SKM-1 treated with dmso at 0.1 percent for 144 hours (cell line): ENCODE data around the gene FBXO15.

Experiments used
- DNase-seq: peaks from one replicate; lab custom pipeline; 2025; ENCODE audit not compliant: unreplicated experiment; lab: John Stamatoyannopoulos, UW

Gene FBXO15

GRCh38 chr18:74153793-74154192 is 6.2 kb upstream of the FBXO15 start:
- DNase-seq = no peak

DNA sequence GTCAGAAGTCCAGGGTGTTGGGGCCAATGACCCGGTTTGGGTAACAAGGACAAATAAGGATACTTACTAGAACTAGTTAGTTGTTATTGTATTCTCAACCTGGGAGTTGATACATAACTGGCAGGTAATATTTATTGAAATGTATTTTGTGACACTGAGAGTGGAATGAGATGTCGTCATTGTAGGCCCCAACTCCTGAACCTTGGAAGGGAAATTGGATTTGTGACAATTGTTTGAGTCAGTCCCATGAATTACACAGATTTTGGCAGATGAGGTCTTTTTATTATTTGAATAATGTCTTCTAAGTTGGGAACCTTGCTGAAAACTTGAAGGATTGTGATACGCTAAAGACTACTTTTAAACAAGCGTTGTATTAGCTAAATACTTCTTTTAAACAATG is 5.7 kb upstream of the FBXO15 start:
- no peak for DNase-seq

GRCh38 chr18:74152857-74153256 is 5.2 kb upstream of the FBXO15 start:
- DNase-seq = no peak

GRCh38 chr18:74152270-74152669 is 4.6 kb upstream of the FBXO15 start:
- DNase-seq = no peak

DNA sequence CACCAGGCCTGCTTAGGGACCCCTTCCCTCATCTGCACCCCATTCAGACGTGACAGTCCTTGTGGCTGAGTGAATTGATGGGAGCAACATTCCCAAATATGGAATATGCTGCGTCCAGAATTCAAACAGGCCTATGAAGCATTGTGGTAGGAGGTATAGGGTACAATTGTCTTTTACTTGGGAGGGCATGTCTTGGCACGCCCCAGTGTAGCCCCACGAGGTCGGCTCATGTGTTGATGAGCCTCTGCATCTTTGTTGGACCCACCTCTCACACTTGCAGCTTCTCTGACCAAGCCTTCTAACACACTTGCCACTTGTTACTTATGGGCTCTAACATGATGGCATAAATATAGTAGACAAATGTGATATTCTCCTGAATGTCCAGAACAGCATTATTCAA is 2.2 kb upstream of the FBXO15 start:
- no peak for DNase-seq

- DNase-seq = no peak
These were observed 973 bp upstream of the FBXO15 start for GRCh38 chr18:74148543-74149070.

GRCh38 chr18:74147491-74147778 is 199 bp downstream of the FBXO15 start:
- no peak for DNase-seq

DNA sequence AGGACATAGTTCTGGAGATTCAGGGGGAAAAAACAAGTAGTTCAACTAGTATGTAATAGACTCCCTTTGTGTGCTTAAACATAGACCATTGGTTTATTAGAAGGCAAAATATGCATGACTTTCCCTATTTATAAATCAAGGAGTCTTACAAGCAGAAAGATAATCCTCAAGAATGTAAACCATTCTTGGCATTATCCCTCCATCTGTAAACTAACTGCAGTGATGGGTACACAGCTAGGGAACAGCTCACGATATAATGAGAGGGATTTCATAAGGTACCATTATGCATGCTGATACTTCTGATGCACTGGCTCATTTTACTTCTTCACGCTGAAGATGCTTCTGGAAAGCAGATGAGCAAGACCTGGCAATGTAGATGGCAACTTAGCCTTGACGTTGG is 878 bp downstream of the FBXO15 start:
- DNase-seq = no peak

- no peak for DNase-seq
These were observed 5.4 kb downstream of the FBXO15 start for GRCh38 chr18:74142252-74142651.

GRCh38 chr18:74141667-74142066 is 6.0 kb downstream of the FBXO15 start:
- DNase-seq = no peak

GRCh38 chr18:74140582-74140981 is 7.1 kb downstream of the FBXO15 start:
- no peak for DNase-seq

- no peak for DNase-seq
These were observed 7.7 kb downstream of the FBXO15 start for GRCh38 chr18:74139888-74140287.

DNA sequence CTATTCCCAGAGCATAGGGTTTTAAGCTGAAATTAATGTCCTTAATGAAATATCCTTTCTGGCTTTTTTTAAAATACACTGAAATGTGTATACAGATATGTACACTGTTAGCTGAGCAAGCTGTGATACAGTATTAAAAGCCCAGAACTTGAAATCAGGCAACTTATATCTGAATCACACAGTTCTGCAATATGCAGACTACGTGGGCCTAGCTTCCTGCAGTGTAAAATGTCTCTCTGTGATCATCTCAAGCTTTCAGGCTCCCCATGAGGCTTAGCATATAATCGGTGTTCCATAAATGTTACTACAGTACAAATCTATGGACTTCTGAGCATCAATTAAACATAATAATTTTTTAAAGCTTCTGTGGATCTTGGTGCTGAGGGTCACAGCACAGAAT is 8.2 kb downstream of the FBXO15 start:
- no peak for DNase-seq

DNA sequence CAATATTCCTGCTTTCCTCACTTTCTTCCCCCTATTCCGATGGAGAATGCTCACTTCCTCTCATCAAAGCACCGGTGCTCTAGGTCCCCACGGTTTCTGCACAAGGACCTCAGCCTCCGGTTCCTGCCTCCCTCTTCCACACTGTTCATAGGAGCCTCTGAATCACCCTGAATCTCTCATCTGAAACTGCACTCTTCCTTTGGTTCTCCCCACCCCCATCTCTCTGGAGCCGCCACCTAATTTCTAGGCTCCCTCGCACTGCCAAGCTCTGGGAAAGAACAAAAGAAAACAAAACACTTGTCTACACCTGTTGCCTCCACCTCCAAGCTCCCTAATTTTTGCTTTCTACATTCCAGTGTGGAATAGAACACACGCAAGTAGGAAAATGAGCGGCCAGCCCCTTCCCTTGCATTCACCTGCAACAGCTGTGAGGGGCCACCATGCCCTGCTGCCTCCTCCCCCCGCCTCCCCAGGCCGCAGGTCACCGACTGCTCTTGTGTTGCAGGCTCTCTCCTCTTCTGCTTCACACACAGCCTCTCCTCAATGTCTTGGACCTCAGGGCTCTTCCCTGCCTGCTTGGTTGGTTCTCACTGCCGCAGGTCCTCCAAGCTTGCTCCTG is 9.6 kb downstream of the FBXO15 start:
- no peak for DNase-seq

- DNase-seq = no peak
These were observed 15.4 kb downstream of the FBXO15 start for GRCh38 chr18:74132201-74132600.

- DNase-seq = no peak
These were observed 16.5 kb downstream of the FBXO15 start for GRCh38 chr18:74131124-74131523.

- no peak for DNase-seq
These were observed 19.5 kb downstream of the FBXO15 start for GRCh38 chr18:74128159-74128558.

DNA sequence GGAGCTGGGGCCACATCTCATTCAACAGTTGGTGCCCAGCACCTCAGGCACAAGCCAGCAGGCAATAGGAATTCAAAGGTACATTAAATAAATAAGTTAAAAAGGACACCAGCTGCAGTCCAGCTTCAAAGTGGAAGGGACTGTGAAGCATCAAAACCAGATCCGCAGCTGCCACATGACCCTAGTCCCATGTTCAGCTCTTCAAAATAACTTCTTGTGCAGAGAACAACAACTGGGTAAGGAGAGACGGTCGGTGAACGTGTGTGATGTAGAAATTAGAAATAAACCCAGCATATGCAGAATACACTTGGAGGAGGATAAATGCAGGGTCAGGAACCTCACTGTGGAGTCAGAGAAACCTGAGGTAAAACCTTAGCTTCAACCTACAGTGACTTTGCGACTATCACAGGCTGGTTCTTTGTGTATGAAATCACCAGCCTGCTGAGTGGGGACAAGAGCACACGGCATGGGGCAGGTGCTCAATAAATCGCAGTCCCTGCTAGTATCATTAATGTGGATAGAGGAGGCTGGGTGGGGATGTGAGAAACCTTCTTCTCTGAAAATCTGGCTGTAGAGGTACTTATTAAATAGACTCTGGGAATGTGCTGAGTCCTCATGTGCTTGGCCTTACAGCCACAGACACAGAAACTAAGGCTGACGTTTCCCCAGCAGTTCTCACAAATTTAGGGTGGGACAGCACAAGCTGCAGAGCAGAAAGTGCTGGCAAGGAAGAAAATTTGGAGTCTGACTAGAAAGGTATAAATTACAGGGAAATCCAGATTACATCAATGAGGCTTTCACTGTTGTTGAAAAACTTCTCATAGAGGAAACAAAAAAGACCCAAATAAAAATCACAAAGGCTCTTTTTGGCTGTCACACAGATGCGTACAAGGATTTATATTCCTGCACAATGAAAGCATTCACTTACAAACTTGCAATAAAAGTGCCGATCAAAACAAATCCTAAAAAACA is 20.7 kb downstream of the FBXO15 start:
- no peak for DNase-seq

- no peak for DNase-seq
These were observed 23.0 kb downstream of the FBXO15 start for GRCh38 chr18:74124642-74125041.

DNA sequence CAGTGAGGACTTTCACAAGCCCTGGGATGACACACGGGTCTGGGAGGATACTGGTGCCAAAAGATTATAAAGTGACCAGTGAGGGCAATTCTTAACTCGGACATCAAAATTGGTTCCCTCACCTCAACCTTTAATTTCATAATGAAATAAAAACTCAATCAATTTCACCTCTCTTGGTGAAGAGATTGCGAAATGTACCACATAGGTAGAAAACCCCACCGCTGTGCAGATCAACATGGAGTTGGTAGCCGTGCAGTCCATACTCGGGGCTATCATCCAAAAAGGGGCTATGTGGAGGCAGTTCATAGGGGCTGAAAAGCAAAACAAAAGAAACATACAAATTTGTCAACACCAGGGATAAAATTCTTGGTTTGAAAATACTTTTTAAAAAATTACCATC is 24.4 kb downstream of the FBXO15 start:
- no peak for DNase-seq

DNA sequence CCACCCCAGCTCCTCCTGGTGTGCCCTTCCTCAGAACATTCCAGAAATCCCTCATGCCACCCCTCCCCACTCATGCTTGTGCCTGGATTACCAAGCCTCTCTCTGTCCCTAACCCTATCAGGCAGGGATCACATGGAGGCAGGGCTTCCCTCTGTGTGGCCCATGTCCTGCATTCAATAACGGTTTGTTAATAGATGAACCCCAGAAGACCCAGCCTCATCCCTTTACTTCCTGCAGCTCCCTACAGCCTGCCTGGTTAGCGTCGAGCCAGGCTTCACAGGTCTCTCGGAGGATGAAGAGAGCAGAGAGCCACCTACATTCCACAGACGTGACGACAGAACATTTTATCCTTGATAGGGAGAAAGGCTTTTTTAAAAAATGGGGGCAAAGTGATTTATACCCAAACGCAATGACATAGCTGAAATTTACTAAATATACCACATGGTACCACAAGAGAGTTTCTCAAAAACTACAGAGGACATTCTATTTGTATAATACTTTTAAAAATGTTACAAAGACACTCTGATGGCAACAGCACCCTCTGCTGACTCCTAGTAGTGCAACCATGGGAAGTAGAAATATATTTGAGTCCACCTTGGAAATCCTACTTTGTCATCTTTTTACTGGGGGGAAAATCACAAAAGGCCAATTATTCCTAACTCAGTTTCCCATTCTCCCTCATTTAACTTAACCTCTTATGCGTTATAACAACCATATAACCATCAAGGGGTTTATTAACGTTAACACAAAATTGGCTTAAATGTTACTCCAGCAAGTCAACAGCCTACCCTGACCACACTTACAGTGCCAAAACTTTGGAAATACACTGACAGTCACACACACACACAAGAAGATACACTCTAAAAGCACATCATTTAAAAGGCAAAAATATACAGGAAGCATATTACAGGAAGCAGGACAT is 30.7 kb downstream of the FBXO15 start:
- peak; percentile 40 for DNase-seq
